ENCODE data around the gene GSC2. TPM values are rescaled to one million over a fixed set of nuclear protein-coding genes. Genes with fewer than 3 reads are reported as not detected.
A peak's percentile ranks its signal among the peaks of the same experiment; 100 is the strongest.

Gene GSC2
- total RNA-seq, 6 experiments from 2014 or later: not detected

- H3K27ac ChIP-seq: no peak overlapping the region
- intact Hi-C loops (cut with DNase I): no loop called here
Measured at GRCh38 chr22:19105456-19105855, 44.6 kb downstream of the GSC2 start.

GRCh38 chr22:19103880-19104821 is 45.9 kb downstream of the GSC2 start:
- Histone ChIP-seq H3K27me3 (no peaks in the 10 kb centered on the region), H3K4me1 (peaks cover 0 to 5% (median 3%) of the 10 kb centered on the region in 4 donors), H3K9me3 (no peaks in the 10 kb centered on the region), H3K4me3 (no peak overlapping the region), H3K27ac (no peak overlapping the region), H3K36me3 (no peaks in the 10 kb centered on the region)
- TF ChIP-seq POLR2A (IDR thresholded peaks at IDR 0.05) (no peak), CTCF (IDR thresholded peaks at IDR 0.05) (no peak)
- WGBS (ENCODE audit: insufficient coverage, low coverage, low lambda C conversion rate, missing lambda C conversion rate): 59% methylated on average over 2 of the region's 5 CpGs
- peak in 1 of 4 donors; percentile 16 for ATAC-seq
- intact Hi-C loops (cut with DNase I): no loop called here
- no peak for DNase-seq

More at GRCh38 chr22:19105456-19105855, 44.6 kb downstream of the GSC2 start:
- ATAC-seq: no peak
- H3K36me3 ChIP-seq: no peaks in the 10 kb centered on the region
- 100% methylated on average over 7 of the region's 8 CpGs for WGBS (ENCODE audit: insufficient coverage, low coverage, low lambda C conversion rate, missing lambda C conversion rate)
- no peak for DNase-seq
- no peaks in the 10 kb centered on the region for H3K27me3 ChIP-seq
- TF ChIP-seq POLR2A (IDR thresholded peaks at IDR 0.05): no peak
- no peaks in the 10 kb centered on the region for H3K9me3 ChIP-seq
- H3K4me1 ChIP-seq: peaks cover 2 to 17% (median 8%) of the 10 kb centered on the region in 4 donors
- no peak overlapping the region for H3K4me3 ChIP-seq

- Histone ChIP-seq H3K4me1 (peaks cover 0 to 12% (median under 1%) of the 10 kb centered on the region in 4 donors), H3K9me3 (no peaks in the 10 kb centered on the region), H3K4me3 (no peak overlapping the region), H3K27me3 (no peaks in the 10 kb centered on the region), H3K27ac (no peak overlapping the region), H3K36me3 (peaks cover 0 to 6% (median 0%) of the 10 kb centered on the region in 4 donors)
- WGBS (ENCODE audit: insufficient coverage, low coverage, low lambda C conversion rate, missing lambda C conversion rate): 68% methylated on average over 4 of the region's 4 CpGs
- intact Hi-C loops (cut with DNase I): no loop called here
- DNase-seq (peak in 1 of 3 donors; percentile 35), ATAC-seq (no peak)
- TF ChIP-seq CTCF (IDR thresholded peaks at IDR 0.05) (no peak), POLR2A (IDR thresholded peaks at IDR 0.05) (no peak)
Measured at GRCh38 chr22:19098157-19098556, 51.9 kb downstream of the GSC2 start.

- intact Hi-C loops (cut with DNase I): no loop called here
- ATAC-seq: peak; percentile 34 to 59 (median 44)
- H3K27ac ChIP-seq: no peak overlapping the region
- 87% methylated on average over 3 of the region's 3 CpGs for WGBS (ENCODE audit: insufficient coverage, low coverage, low lambda C conversion rate, missing lambda C conversion rate)
- no peaks in the 10 kb centered on the region for H3K9me3 ChIP-seq
- peak in 1 of 3 donors; percentile 41 for DNase-seq
- H3K27me3 ChIP-seq: no peaks in the 10 kb centered on the region
- no peak overlapping the region for H3K4me3 ChIP-seq
- H3K4me1 ChIP-seq: peaks cover 0 to 12% (median under 1%) of the 10 kb centered on the region in 4 donors
- TF ChIP-seq POLR2A (IDR thresholded peaks at IDR 0.05): no peak
- H3K36me3 ChIP-seq: peaks cover 0 to 6% (median 0%) of the 10 kb centered on the region in 4 donors
Measured at GRCh38 chr22:19097518-19097917, 52.6 kb downstream of the GSC2 start.

Other genes starting within 250 kb of the GSC2 start
- 1 to 10 TPM in 5 of 6 experiments, under 1 TPM in 1; 0.92 to 5.1 (median 2.5) TPM for gene DGCR6, start 244.0 kb downstream of the GSC2 start, total RNA-seq
- gene PRODH, start 214.0 kb downstream of the GSC2 start, total RNA-seq: 10 to 100 TPM in 1 of 6 experiments, 1 to 10 TPM in 4, under 1 TPM in 1; 0.86 to 31.0 (median 3.8) TPM
- gene DGCR2, start 27.9 kb downstream of the GSC2 start, total RNA-seq: 10 to 100 TPM; 19.8 to 31.7 (median 24.7) TPM
- gene TSSK2, start 19.0 kb downstream of the GSC2 start, total RNA-seq: not detected
- gene ESS2, start 5.6 kb downstream of the GSC2 start, total RNA-seq: 1 to 10 TPM; 4.8 to 9.2 (median 5.4) TPM
- 100 to 1,000 TPM in 4 of 6 experiments, 10 to 100 TPM in 2; 80.2 to 128 (median 114) TPM for gene SLC25A1, start 28.4 kb upstream of the GSC2 start, total RNA-seq
- gene CLTCL1, start 141.4 kb upstream of the GSC2 start, total RNA-seq: 1 to 10 TPM; 3.5 to 6.6 (median 5.7) TPM

All from right lobe of liver (tissue), 6 donors.